IMR-90 (cell line): ENCODE data around the gene DPRX. TPM values are rescaled to one million over a fixed set of nuclear protein-coding genes. Genes with fewer than 3 reads are reported as not detected.

Experiments
- ATAC-seq: fragments of 200-7000 bp; cut with Tn5 transposase; 2 replicates; pipeline ENCODE4 v1.9.1; 2020; ENCODE audit warnings: low read depth, mild to moderate bottlenecking, moderate library complexity
- BruUV-seq: library from RNA; stranded (reverse); fragments of 400-500 nt; replicated peaks from 2 replicates; lab custom pipeline; 2021; lab: Mats Ljungman, UMichigan
- CTCF ChIA-PET: fragments of 300-600 bp; formaldehyde crosslinking; extraction: SDS; loops from one replicate; lab custom pipeline; 2021; ENCODE audit warnings: antibody characterized with exemption; lab: Yijun Ruan, JAX
- POLR2A ChIA-PET: fragments of 300-600 bp; sonication (Branson Sonifier 250); formaldehyde crosslinking; loops from one replicate; lab custom pipeline; 2022; ENCODE audit warnings: antibody characterized with exemption; ENCODE audit not compliant: unreplicated experiment; lab: Charles Lee
- DNase-seq: peaks from one replicate; pipeline ENCODE4 v3.0.0; 2013
- H2AFZ ChIP-seq: replicated peaks from 2 replicates; pipeline ENCODE3; 2013; ENCODE audit warnings: low read length, mild to moderate bottlenecking; ENCODE audit not compliant: poor library complexity
- H2AK5ac ChIP-seq: 2 replicates; pipeline ENCODE4 v1.6.1; 2013; ENCODE audit warnings: low read depth, low read length, inconsistent platforms
- H2AK9ac ChIP-seq: replicated peaks from 2 replicates; pipeline ENCODE3; 2013; ENCODE audit warnings: mild to moderate bottlenecking, low read depth, low read length, moderate library complexity; ENCODE audit not compliant: poor library complexity
- H2BK120ac ChIP-seq: 2 replicates; pipeline ENCODE4 v1.6.1; 2013; ENCODE audit warnings: low read depth, low read length, inconsistent platforms
- H2BK15ac ChIP-seq: 3 replicates; pipeline ENCODE4 v1.6.1; 2013; ENCODE audit warnings: low read depth, low read length, inconsistent platforms
- H2BK20ac ChIP-seq: 2 replicates; pipeline ENCODE4 v1.6.1; 2013; ENCODE audit warnings: low read depth, mild to moderate bottlenecking, inconsistent platforms, low read length, moderate library complexity
- H2BK5ac ChIP-seq: 2 replicates; pipeline ENCODE4 v1.6.1; 2013; ENCODE audit warnings: mild to moderate bottlenecking, low read depth, low read length, inconsistent platforms; ENCODE audit not compliant: poor library complexity, severe bottlenecking
- H3K14ac ChIP-seq: replicated peaks from 2 replicates; pipeline ENCODE4 v1.6.1; 2013; ENCODE audit warnings: low read depth, low read length, inconsistent platforms
- H3K18ac ChIP-seq: 2 replicates; pipeline ENCODE4 v1.6.1; 2013; ENCODE audit warnings: low read depth, low read length, control low read depth
- H3K23ac ChIP-seq: 2 replicates; pipeline ENCODE4 v1.6.1; 2013; ENCODE audit warnings: low read depth, low read length, inconsistent platforms
- H3K27ac ChIP-seq: 2 replicates; pipeline ENCODE4 v1.5.1; 2013; ENCODE audit warnings: mild to moderate bottlenecking, control low read depth, low read length; ENCODE audit not compliant: insufficient read depth
- H3K27me3 ChIP-seq: 2 replicates; pipeline ENCODE4 v1.6.1; 2013; ENCODE audit warnings: low read length; ENCODE audit not compliant: control insufficient read depth, insufficient read depth
- H3K36me3 ChIP-seq: 2 replicates; pipeline ENCODE4 v1.6.1; 2013; ENCODE audit warnings: low read length, mixed read lengths; ENCODE audit not compliant: control insufficient read depth, insufficient read depth
- H3K4ac ChIP-seq: 2 replicates; pipeline ENCODE4 v1.6.1; 2013; ENCODE audit warnings: low read depth, low read length, inconsistent platforms
- H3K4me1 ChIP-seq: 2 replicates; pipeline ENCODE4 v1.6.1; 2013; ENCODE audit warnings: low read length, mixed read lengths; ENCODE audit not compliant: control insufficient read depth, insufficient read depth
- H3K4me2 ChIP-seq: 2 replicates; pipeline ENCODE4 v1.6.1; 2013; ENCODE audit warnings: low read depth, mild to moderate bottlenecking, control low read depth, low read length, moderate library complexity
- H3K4me3 ChIP-seq: 2 replicates; pipeline ENCODE4 v1.5.1; 2013; ENCODE audit warnings: low read depth, mild to moderate bottlenecking, control low read depth, low read length, moderate library complexity; ENCODE audit not compliant: insufficient read depth
- H3K56ac ChIP-seq: 2 replicates; pipeline ENCODE4 v1.6.1; 2013; ENCODE audit warnings: low read length, inconsistent platforms; ENCODE audit not compliant: insufficient read depth; ENCODE audit errors: extremely low read depth
- H3K79me1 ChIP-seq, 2 experiments: 2 replicates each; pipeline ENCODE4 v1.6.1; 2013; ENCODE audit warnings: low read length in 2 of 2, inconsistent platforms in 1 of 2, low read depth in 1 of 2
- H3K9ac ChIP-seq: 2 replicates; pipeline ENCODE4 v1.6.1; 2013; ENCODE audit warnings: low read depth, low read length, control low read depth
- H3K9me1 ChIP-seq: 2 replicates; pipeline ENCODE4 v1.6.1; 2013; ENCODE audit warnings: low read length, inconsistent platforms; ENCODE audit not compliant: insufficient read depth
- H3K9me3 ChIP-seq: 2 replicates; pipeline ENCODE4 v1.6.1; 2013; ENCODE audit warnings: low read length; ENCODE audit not compliant: control insufficient read depth, insufficient read depth
- H4K20me1 ChIP-seq: 2 replicates; pipeline ENCODE4 v1.6.1; 2013; ENCODE audit warnings: low read length, inconsistent platforms; ENCODE audit not compliant: insufficient read depth
- H4K5ac ChIP-seq: 2 replicates; pipeline ENCODE4 v1.6.1; 2013; ENCODE audit warnings: mild to moderate bottlenecking, low read depth, low read length, control low read depth
- H4K8ac ChIP-seq, 2 experiments: 2 replicates each; pipeline ENCODE4 v1.6.1; 2013; ENCODE audit warnings: low read depth in 2 of 2, low read length in 2 of 2, control low read depth in 1 of 2, inconsistent platforms in 1 of 2
- H4K91ac ChIP-seq: 2 replicates; pipeline ENCODE4 v1.6.1; 2013; ENCODE audit warnings: low read depth, low read length, inconsistent platforms; ENCODE audit not compliant: insufficient read depth
- FOS ChIP-seq: fragments of 150-350 bp; IDR thresholded peaks from 2 replicates; pipeline ENCODE4 v1.6.1; 2016; ENCODE audit warnings: low read depth, low read length
- NFE2L2 ChIP-seq: fragments of 150-350 bp; IDR thresholded peaks from 2 replicates; pipeline ENCODE4 v1.6.1; 2016; ENCODE audit warnings: low read depth, mild to moderate bottlenecking, low read length
- WGBS, 2 experiments: methylation state at CpG; one replicate each; pipeline versions ENCODE4 v1.1.5 to v1.1.7; 2013; ENCODE audit warnings: missing lambda C conversion rate in 2 of 2; ENCODE audit not compliant: insufficient read length in 1 of 2; ENCODE audit errors: extremely low coverage in 2 of 2; 5-methylcytosine and 5-hydroxymethylcytosine counted together
- dilution Hi-C: fragments of 300-500 bp; cut with HindIII; formaldehyde crosslinking; loops from one replicate; pipeline ENCODE4 v1.14.3; 2018; ENCODE audit warnings: low sequenced_read_pairs; ENCODE audit not compliant: unreplicated experiment
- in situ Hi-C: fragments of 300-500 bp; cut with MboI; formaldehyde crosslinking; loops from 3 replicates; pipeline ENCODE4 v1.14.3; 2019; ENCODE audit warnings: low sequenced_read_pairs, inconsistent platforms, mixed read lengths
- intact Hi-C: fragments of 100-400 bp; cut with micrococcal nuclease; formaldehyde crosslinking; loops from 2 replicates; pipeline ENCODE4 v1.10.0; 2022
- polyA plus RNA-seq, 3 experiments: library from polyadenylated mRNA; depleted of rRNA; stranded (reverse); fragments of >200 nt; gene quantifications; 2 replicates each; pipeline ENCODE4 v1.2.3, GENCODE V29; 2012; ENCODE audit warnings: low replicate concordance in 1 of 3
- total RNA-seq: library from RNA; depleted of rRNA; stranded (reverse); fragments of >200 nt; gene quantifications from 2 replicates; pipeline ENCODE4 v1.2.3, GENCODE V29; 2012

The DPRX gene
- total and polyA plus RNA-seq, 2 of the 4 experiments (the other 2 are of a cell fraction), result not detected

DNA sequence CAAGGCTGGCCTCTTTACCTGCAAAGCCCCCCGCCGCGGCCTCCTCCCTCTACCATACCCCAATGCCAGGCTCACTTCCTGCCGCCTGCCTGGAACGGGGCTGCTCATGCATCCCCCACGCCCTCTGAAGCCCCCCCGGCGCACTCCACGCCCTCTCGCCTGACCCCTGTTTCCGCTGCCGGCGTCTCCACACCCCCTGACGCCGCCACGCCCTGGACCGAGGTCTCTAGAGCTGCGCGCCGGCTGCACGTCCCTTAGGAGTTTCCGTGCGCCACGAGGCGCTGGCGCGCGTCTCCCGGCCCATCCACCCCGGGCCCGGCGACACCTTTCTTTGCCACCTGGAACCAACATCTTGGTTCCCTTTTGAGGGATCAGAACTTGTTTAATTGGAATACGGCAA lies 16.0 kb downstream of the DPRX start:
- no peak overlapping the region for H3K18ac ChIP-seq
- no peak overlapping the region for H3K14ac ChIP-seq
- CTCF ChIA-PET, result no interaction called here
- intact Hi-C loops, result no loop called here
- POLR2A ChIA-PET, result no interaction called here
- H2AFZ ChIP-seq, result peak overlapping the region; percentile 43
- H3K4me3 ChIP-seq, result no peak overlapping the region
- BruUV-seq, result no TSS peak
- no peaks in the 10 kb centered on the region for H3K4me1 ChIP-seq
- no peak overlapping the region for H4K5ac ChIP-seq
- no peak overlapping the region for H2AK9ac ChIP-seq
- in situ Hi-C loops, result no loop called here
- no peak overlapping the region for H3K4ac ChIP-seq
- no peaks in the 10 kb centered on the region for H4K20me1 ChIP-seq
- H3K4me2 ChIP-seq, result no peak overlapping the region
- no peak overlapping the region for H4K91ac ChIP-seq
- dilution Hi-C loops, result no loop called here
- WGBS, 2 experiments, result 88% methylated on average over 27 of the region's 33 CpGs; no CpG with 5 or more reads in 1 of the 2 experiments
- H3K79me1 ChIP-seq, result no peaks in the 10 kb centered on the region
- H3K9ac ChIP-seq, result no peak overlapping the region
- H3K56ac ChIP-seq, result no peak overlapping the region
- TF ChIP-seq NFE2L2, result no peak
- no peak for TF ChIP-seq FOS
- H4K8ac ChIP-seq, result no peak overlapping the region
- no peak overlapping the region for H2BK120ac ChIP-seq
- no peak overlapping the region for H3K27ac ChIP-seq
- no peaks in the 10 kb centered on the region for H3K9me1 ChIP-seq
- H2AK5ac ChIP-seq, result no peak overlapping the region
- ATAC-seq (no peak), DNase-seq (no peak)
- no peak overlapping the region for H3K23ac ChIP-seq
- no peak overlapping the region for H2BK5ac ChIP-seq
- H3K27me3 ChIP-seq, result no peaks in the 10 kb centered on the region
- H3K36me3 ChIP-seq, result no peaks in the 10 kb centered on the region
- H3K9me3 ChIP-seq, result peaks cover 51% of the 10 kb centered on the region
- H2BK15ac ChIP-seq, result no peak overlapping the region
- no peak overlapping the region for H2BK20ac ChIP-seq
